Islet precursor cell (in vitro differentiated cells): ENCODE measurements around the gene APOB.

Experiments used
- DNase-seq: peaks from one replicate; pipeline ENCODE4 v3.0.0-alpha.2; 2018

Gene APOB

GRCh38 chr2:21004181-21004572, 39.7 kb downstream of the APOB start:
- DNase-seq: no peak

DNA sequence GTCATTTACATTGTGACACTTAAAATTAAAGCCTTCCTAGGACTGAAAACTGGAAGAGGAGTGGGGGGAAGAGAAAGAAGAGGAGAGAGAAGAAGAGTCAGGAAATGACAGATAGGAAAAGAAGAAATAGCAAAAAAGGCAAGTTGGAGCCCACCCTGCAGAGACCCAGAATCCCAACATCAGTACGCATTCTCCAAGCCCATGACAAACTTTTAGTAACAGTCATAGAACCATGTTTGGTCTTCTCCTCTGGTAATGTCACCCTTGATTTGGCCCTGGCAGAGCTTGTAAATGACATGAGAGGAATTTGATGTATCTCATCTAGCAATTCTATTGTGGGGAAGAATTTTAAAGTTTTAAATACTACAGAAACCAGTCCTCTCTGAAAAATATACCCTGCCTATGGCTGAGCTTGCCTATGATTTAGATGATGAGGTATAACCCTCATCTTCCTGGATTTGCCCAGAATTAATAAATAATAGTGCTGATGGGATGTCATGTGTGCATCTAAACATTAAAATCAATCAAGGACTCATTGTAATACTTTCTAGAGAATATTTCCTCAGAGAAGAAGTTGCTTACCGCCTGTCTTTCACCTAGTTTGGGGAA, 40.2 kb downstream of the APOB start:
- no peak for DNase-seq

DNA sequence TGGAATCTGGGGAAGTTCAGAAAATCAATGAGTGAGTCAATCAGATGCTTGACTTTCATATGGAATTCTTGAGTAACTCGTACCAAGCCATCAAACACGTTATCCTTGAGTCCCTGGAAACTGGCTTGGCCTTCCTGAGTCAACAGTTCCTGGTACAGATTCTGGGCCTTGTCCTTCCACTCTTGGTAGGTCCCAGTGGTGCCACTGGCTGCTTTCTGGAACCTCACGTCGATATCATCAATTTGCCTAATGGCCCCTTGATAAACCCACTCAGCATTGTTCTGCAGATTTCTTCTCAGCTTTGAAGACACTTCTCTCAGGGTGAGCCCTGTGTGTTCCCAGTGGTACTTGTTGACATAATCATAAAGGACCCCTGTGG, 41.1 kb downstream of the APOB start:
- no peak for DNase-seq

GRCh38 chr2:21001988-21002813, 41.7 kb downstream of the APOB start:
- DNase-seq: no peak

DNA sequence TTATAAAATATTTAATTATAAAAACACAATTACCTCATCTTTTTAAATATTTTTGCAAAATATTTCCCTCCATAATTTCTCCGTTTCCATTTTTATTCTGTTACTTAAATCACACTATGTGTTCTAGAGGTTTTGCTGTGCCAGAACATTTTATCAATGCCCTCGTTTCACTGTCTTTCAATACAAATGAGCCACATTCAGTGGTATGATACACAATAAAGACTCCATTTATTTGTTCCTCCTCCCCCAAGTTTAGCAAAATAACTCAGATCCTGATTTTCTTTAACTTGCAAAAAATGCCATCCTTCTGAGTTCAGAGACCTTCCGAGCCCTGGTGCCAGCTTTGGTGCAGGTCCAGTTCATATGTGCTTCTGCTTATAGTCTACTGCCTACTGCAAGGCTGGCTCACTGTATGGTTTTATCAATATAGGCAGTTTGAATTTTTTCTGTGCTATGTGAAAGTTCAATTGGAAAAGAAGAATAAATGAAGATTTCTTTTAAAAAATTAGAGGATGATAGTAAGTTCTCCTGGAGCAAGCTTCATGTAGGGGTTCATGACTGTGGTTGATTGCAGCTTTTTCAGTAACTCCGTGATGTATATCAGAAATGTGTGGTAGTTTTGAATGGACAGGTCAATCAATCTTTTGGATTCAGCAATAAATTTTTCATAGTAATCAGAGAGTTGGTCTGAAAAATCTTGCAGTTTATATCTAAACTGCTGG, 42.5 kb downstream of the APOB start:
- DNase-seq: no peak

GRCh38 chr2:20999906-21000645, 43.8 kb downstream of the APOB start:
- no peak for DNase-seq

GRCh38 chr2:20998972-20999905, 44.6 kb downstream of the APOB start:
- no peak for DNase-seq

- no peak for DNase-seq
Measured at GRCh38 chr2:20997953-20998722, 45.7 kb downstream of the APOB start.

DNA sequence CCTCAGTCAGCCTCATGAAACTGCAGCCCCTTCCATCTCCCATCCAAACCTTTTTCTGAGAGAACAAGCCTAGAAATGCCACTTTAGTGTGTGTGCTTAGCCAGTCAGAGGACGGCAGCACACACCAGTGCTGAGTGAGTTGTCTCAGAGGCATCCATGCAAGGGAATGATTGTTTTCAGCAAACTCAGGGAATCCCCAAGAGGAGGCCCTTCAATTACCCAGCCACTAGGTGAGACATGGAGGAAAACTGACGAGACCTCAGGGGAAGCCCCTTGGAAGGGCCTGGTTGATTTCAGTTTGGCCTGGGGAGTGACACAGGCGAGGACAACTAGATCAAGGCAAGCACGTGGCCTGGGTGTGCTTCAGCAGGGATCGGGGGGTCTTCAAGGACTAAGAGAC, 49.7 kb downstream of the APOB start:
- peak; percentile 82 for DNase-seq

- peak; percentile 96 for DNase-seq
Measured at GRCh38 chr2:20992201-20992711, 51.6 kb downstream of the APOB start.

DNA sequence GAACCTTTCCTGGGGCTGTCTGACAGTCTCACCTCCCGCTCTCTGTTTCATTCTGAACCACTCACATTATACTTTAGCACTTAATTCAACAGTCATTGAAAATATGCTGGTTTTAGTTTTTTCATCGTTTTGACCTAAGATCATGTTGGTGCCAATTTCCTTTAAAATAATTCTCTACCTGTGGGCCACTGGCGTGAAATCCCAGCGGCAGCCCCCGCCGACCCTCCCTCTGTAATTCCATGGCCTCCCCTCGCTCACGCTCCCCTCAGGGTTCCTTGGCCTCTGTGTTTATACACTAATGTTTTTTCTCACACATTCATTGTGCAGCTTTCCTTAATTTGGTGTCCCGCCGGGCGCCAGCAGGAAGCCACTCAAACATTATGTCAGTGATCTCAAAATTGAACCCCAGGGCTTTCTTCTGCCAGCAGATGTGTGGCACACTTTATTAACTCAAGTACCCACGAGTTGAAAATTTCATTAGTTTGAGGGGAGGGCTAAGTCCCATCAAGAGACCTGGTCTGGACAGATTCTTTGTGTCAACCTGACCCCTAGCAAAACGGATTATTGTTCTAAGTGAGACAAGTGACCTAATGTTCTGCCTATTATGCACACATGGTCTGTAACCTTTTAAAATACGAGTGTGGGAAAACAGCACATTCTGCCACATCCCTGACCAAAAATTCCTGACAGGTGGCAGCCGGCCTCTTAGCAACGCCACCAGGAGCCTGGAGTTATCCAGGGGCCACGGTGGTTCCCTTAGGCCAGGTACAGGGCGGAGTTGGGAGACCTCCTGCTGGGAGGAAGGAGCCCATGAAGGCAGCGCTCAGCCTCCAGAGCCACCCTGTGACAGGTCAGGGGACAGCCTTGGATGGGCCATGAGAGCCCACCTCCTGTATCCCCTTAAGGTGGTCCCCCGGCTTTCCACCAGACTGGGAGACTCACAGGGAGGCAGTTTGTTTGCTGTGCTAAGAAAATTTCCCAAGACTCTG, 53.1 kb downstream of the APOB start:
- DNase-seq: peak; percentile 58

- no peak for DNase-seq
Measured at GRCh38 chr2:20989404-20989803, 54.5 kb downstream of the APOB start.

GRCh38 chr2:20988905-20989304, 55.0 kb downstream of the APOB start:
- DNase-seq: peak; percentile 91

GRCh38 chr2:20986024-20986939, 57.6 kb downstream of the APOB start:
- DNase-seq: no peak

DNA sequence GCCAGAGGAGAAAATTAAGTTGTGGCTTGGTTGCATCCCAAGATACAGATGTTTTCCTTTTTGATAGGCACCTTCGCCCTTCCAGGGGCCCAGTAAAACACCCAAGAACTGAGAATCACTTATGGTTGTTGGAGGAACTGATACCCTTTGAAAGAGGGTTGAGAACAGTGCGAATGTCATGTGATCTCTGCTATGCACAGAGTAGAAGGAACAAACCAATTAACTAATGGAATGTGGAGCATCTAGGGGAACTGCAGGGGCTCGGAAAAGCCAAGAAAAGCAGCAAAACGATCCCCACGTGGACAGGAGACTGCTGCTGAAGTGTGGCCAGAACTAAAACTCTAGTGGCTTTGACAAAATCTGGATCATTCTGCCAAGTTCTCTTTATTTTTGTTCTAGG, 58.8 kb downstream of the APOB start:
- DNase-seq: peak; percentile 69

DNA sequence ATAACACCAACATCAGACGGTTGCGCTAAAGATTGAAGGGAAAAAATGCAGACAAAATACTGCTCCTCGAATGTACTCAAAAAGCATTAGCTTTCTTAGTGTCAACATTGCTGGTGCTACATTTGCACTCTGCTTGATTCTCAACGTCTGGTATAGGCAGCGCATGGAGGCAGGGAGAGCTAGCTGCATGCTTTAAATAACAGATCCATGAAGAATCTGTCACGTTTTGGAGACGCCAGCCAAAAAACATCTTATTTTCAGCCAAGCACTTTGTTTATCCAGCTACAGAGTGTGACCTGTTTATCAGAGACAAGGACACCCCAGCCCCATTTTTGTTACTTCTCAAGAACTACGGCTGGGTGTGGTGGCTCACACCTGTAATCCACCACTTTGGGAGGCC, 59.5 kb downstream of the APOB start:
- no peak for DNase-seq

DNA sequence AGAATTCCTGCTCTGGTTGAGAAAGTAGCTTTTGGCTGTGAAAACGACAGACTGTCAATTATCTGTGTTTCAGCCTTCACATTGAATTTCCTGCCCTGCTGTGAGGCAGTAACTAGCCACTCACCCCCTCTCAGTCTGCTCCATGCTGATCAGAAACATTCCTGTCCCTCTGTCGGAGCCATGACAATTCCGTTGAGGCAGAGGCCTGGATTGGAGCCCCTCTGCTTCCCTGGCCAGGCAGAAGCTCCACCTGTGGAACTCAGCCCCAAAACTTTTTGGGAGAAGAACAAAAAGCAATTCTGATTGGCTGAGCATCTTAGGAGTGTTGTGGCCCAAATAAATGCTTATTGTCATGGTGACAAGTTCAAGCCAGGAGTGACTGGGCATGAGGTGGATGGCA, 60.0 kb downstream of the APOB start:
- no peak for DNase-seq

DNA sequence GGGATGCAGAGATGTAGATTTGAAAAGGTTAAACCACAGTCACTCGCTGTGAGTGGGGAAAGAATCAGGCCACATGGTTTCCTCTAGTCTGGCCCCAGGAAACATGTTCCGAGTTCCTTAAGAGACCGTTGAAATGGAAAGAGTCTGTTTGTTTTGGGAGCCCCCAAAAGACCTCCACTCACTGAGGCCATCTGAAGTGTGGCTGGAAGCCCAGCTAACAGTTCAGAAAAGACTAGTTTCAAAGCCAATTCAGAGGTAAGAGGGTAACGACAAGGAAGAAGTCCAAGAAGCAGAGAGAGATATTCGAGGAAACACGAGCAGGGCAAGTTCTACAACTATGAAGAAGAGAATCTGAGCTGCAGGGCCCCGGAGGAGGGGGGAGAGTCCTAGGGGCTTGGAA, 61.0 kb downstream of the APOB start:
- no peak for DNase-seq
